Left renal pelvis (tissue), 4 donors: ENCODE data around the gene GABRG3. TPM values are rescaled to one million over a fixed set of nuclear protein-coding genes. Genes with fewer than 3 reads are reported as not detected.
A peak's percentile ranks its signal among the peaks of the same experiment; 100 is the strongest.

Source experiments
- DNase-seq, 4 donors: peaks; one replicate each; pipeline ENCODE4 v3.0.0-alpha.2; 2013; ENCODE audit warnings: low read depth in 4 of 4, low spot score in 3 of 4
- polyA plus RNA-seq, 4 donors: library from polyadenylated mRNA; unstranded; fragments of 120-200 nt; gene quantifications; one replicate each; pipeline ENCODE4 v1.2.1, GENCODE V29; 2013; ENCODE audit not compliant: insufficient read length in 4 of 4

GABRG3 gene
- polyA plus RNA-seq = 1 to 10 TPM in 3 of 4 donors, under 1 TPM in 1; 0.71 to 2.0 (median 1.9) TPM

DNA sequence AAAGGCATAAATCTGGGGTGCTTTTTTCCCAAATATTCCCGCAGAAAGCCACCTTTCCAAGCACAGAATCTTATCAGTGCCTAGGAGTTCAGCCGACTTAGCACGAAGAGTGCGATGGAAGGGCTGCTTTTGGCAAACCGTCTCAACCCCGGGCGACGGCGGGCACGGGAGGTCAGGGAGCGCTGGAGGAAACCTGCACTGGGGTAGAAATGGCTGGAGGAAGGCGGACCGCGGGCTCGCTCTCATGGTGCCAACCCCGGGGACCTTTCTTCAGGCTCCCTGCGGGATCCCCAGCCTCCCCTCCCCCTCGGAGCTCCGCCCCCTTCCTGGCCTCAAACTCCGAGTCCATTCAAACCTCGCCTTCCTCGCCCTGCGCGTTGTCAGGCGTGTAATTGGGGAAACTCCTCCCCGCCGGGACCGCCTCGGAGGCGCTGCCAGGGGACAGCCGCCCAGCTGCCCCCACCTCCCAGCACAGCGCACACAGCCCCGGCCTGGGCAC, at the start of gene GABRG3:
Gene GABRG3, plus strand, starts transcription at position 470 of the 499 bp plus-strand sequence.
- DNase-seq = no peak

DNA sequence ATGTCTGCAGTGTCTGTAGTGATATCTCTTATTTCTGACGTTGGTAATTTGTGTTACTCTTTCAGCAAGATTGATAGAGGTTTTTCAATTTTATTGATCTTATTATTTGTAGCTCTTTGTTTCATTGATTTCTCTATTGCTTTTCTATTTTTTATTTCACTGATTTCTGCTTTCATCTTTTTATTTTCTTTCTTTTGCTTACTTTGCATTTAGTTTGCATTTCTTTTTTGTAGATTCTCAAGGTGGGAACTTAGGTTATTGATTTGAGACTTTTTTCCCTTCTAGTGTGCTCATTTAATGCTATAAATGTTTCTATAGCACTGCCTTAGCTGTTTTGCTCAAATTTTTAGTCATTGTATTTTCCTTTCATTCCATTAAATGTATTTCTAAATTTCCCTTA, 49.5 kb upstream of the GABRG3 start:
- no peak for DNase-seq

DNA sequence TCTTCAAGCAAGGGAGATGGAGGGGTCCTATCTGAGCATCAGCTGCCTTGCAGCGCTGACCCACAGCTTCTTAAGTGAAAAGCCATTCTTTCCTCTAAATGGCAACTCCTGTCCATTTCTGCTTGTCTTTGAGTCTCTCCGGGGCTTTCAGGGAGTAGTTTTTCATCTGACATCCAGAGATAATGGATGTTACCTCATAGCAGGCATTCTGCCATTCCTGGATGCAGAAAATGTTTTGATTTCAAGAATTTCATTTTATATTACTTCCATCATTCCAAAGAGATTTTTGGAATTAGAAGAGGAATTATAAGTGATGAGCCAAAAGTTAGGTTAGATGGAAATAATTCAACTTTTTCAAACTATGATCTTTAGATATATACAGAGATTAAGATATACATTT, 44.9 kb upstream of the GABRG3 start:
- DNase-seq = no peak

DNA sequence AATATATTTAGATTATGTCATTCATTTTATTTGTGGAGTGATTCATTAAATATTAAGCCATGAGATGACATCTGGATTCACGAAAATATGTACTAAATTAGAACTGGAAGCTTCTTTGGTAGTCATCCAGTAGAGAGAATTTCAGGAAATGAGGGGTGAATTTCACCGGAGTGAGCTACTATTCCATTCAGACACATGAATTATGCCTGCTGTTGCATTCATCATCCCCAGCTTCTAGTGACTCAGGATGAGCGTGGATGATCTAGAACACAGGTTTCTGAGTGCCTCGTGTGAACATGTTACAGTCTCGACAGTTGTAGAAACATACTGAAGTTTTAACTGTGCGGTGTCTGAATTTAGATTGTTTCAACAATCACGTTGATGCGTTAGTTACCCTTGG, 42.9 kb upstream of the GABRG3 start:
- DNase-seq = no peak

DNA sequence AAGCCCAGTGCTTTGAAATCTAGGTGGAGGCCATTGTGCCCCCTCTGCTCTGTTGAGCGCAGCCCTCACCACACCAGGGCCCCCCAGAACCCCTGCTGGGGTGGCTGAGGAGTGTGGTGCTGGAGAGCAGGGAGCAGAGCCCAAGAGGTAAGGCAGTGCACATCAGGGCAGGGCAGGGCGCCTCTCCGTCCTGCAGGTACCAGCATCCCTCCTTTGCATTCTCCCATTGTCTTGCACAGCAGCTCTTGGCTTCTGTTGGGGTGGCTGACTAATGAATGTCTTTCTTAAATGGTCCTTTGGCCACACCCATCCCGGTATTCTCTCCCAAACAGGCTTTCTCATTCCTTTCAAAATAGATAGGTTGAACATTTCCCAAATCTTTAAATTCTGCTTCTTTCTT, 41.4 kb upstream of the GABRG3 start:
- DNase-seq = no peak

DNA sequence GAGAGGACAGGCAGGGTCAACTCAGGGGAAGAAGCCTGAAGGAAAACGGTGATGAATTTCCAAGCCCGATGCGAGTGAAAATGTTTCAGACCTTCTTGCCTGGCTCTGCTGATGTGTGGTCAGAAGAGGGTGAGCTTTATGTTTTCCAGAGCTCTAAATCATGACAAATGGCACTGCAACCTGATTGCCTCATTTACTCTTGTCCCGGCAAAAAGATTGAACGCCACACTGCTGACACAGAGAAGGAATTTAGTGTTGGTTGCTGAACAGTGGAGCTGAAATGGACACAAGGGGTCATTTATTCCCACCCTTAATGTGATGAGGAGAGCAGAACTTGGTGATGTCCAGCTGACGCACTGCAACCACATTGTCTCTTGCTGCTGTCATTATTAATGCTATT, 36.1 kb upstream of the GABRG3 start:
- no peak for DNase-seq

DNA sequence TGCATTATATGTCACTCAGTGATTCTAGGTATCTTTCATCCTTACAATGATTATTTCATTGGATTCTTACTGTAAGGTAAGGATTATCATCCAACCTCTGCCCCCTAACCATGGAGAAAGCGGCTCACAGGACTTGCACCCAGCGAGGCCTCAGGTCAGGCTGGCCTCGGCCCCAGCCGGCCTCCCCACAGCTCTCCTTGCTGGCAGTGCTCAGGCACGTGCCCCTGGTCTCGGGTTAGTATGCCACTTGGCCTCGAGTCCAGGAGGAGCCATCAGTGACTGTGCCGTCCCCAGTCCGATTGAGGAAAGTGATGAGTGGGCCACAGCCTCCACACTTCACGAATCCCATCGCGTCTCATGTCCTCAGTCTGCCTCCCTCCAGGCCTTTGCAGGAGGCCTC, 35.7 kb upstream of the GABRG3 start:
- DNase-seq = no peak

DNA sequence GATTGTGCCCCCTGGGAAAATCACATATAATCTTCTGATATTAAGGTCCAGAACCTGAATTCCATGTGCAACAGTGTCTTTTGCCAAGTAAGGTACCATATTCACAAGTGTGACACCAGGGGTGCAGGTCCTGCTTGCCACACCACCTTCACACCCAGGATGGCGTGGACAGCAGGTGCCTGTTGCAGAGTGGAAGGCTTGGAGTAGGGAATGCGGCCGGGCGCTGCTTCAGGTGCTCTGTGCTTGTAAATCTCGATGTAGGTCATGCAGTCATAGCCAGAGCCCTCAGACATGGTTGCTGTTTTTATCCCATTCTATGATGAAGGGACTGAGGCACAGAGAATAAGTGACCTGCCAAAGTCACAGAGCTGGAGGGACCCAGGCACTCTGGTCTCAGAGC, 34.5 kb upstream of the GABRG3 start:
- no peak for DNase-seq

DNA sequence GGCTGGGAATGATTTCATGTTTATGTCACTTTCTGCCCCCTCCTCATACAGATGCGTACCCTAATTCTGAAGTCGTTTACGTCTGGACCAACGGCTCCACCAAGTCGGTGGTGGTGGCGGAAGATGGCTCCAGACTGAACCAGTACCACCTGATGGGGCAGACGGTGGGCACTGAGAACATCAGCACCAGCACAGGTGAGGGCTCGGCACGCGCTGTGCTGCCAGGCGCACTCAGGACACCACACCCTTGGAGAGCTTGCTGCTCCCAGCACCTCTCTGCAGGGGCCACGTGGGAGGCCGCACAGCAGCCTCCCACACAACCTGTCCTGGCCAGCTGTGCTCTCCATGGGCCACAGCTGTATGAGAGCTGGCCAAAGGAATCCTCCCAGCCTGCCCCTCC, 33.8 kb upstream of the GABRG3 start:
- DNase-seq = no peak

DNA sequence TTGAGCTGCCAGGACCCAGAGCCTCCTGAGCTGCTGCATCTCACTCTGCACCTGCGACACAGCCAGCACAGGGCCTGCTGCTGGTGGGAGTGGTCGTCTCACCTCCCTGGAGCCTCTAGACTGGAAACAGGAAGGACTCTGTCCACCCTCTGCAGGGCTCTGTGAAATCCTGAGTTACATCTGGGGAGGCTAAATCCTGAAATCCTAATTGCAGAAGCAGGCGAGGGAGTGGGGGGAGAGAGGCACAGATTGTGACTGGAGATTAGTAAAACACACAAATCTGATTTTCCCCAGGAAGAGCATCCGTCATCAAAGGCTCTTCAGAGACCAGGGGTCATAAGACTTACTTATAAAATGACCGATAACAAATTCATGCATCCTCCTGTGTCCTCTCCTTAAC, 31.6 kb upstream of the GABRG3 start:
- no peak for DNase-seq

DNA sequence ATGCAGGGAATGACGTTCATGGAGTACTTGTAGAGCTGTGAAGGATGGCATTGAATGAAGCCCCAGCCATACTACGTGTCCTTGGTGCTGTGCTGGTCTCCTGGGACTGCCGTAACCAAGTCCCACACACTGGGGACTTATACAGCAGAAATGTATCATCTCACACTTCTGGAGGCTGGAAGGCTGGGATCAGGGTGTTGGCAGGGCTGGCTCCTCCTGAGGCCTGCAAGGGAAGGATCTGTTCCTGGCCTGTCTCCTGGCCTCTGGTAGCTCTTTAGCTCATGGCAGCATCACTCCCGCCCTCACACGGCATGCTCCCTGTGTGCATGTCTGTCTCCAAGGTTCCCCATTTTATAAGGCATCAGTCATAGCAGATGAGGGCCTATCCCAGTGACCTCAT, 29.5 kb upstream of the GABRG3 start:
- DNase-seq = no peak

DNA sequence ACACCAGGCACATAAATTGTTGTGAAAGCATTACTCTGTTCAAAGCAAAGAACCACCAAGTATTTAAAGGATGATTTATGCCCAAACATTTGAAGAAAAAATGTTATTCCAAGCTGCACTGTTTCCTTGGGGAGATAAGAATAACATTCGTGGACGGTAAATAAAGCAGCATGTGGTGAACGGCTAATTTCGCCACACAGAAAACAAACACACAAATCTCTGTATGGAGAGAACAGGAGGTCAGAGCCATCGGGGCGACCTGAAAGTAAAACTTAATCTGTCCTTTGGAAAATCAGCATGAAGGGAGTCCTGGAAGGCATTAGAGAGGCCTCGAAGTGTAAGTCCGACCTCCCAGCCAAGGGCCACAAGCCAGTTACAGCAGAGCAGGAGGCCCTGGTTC, 27.1 kb upstream of the GABRG3 start:
- DNase-seq = peak; percentile 14 to 32 (median 22)

DNA sequence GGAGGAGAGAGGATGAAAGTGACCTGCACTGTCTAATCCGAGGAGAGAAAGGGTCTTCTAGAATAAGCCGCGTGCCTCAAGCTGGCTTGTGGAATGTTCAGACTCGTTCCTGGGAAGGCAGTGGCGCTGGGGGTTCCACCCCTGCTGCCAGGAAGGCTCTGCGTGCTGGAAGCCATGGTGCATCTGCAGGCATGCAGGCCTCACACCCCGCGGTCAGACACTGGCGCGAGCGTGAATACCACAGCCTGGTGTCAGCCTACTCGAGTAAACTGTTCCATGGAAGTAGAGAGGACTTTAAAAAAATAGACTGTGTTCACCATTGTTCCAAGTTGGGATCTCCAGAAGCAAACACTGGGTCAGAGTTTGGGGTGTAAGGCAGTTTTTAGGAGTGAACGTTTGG, 25.9 kb upstream of the GABRG3 start:
- no peak for DNase-seq

DNA sequence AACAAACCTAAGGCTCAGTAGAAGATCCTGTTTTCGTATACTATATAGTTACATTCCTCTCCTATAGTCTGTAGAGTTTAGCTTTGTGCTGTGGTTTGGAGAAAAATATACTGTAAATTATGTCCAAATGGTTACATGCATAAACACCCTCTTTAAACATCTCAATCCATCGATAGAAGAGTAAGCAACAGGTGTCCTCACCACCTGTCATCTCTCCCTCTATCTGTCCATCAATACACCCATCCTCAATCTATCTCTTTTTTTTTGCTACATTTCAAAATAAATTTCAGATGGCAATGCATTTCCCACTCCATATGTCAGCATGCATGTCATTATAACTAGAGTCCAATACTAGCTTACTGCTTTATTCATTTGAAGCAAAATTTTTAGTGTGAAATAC, 21.0 kb upstream of the GABRG3 start:
- no peak for DNase-seq

DNA sequence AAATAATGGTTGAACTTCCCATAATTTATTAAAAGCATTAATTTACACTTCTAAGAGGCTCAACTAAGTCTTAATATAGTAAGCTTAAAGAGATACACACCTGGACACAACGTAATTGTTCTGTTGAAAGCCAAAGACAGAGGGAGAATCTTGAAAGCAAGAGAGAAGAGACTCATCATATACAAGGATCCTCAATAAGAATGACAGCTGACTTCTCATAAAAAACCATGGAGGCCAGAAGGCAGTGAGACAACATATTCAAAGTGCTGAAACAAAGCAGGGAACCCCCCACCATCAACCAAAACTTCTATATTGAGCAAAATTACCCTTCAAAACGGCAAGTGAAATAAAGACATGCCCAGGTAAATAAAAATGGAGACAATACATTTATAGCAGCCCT, 16.6 kb upstream of the GABRG3 start:
- DNase-seq = no peak

DNA sequence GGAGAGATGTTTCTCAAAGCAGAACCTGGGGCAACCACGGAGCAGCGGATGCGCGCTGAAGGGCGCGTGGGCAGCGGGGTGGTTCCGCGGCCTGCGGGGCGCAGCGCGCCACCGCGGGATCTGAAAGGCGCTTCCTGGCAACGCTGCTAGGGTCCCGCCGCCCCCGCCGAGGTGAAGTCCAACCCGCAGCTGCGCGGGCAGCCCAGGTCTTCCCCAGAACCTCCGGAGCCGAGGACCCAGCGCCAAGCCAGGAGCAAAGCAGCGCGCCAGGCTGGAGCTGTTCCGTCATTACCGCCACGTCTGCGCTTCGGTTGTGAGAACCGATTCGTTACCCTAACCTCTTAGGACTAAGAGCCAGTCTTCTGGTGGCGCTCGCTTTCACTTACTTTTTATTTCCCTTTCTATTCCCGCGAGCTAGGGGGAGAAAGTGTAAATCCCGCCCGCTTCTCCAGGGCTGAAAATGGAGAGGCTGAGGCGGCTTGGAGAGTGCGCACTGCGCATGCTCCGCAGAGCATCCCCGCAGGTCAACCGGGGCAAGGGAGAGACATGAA, 3.2 kb upstream of the GABRG3 start:
- DNase-seq = no peak

DNA sequence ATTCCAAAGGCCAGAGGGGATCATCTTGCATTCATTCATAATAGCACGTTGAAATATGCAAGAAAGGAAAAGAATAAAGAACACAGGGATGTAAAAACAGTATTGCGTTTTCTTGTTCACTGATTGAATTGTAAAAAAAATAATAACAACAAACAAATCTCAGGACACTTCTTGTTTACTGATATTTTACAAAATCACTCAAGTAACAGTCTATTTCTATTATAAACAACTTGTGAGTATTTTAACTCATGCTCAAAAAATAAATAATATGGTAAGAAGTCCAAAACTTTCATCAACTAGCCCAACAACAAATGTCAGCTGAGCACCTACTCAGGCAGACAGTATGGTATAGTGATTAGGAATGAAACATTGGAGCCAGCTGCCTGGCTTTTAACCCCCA, 2.2 kb upstream of the GABRG3 start:
- no peak for DNase-seq

DNA sequence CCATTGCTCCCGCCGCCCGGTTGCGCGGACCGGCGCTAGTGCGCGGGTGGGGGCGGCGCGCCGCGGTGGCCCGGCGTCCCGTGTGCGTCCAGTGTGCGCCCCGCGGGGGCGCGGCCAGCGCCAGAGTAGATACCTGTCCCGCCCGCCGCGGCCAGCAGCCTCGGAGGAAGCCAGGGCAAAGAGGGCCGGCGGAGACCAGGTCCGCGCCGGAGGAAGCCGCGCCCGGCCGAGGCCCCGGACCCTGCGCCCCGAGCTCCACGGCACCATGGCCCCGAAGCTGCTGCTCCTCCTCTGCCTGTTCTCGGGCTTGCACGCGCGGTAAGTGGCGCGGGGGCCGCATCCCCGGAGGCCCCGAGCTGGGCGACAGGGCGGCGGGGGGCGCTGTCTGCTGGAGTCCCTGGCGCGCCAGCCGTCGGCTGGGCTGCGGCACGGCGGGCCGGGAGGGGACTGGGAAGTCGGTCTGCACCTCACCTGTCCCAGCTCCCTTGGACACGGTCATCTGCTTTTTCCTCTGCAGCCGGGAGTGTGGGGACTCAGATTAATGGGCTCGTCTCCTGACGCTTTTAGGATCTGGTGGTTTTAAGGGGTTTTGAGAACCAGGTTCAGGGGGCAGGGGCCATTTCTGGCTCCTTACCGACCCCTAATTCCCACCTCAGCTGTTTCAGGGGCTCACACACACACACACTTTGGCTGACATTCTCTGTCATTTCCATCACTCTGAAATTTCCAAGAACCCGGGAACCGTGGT, 464 bp downstream of the GABRG3 start:
- no peak for DNase-seq

DNA sequence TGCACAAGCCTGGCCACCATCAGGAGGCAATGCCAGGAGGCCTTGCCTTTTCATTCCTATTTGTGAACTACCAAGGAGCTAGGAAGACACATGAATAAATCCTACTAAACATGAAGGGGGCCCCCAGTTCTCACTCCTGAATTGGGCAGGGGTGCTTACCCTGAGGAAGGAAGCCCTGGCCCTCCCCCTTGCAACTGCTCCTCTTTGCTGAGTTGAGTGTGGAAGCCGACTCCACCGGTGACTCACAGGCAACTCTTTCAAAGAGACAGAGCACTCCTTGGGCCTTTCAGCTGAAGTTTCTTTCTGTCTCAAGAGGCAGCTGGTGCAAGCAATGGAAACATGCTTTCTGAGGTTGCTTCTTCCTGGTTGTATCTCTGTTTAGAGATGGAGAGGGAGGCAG, 1.7 kb downstream of the GABRG3 start:
- DNase-seq = no peak

DNA sequence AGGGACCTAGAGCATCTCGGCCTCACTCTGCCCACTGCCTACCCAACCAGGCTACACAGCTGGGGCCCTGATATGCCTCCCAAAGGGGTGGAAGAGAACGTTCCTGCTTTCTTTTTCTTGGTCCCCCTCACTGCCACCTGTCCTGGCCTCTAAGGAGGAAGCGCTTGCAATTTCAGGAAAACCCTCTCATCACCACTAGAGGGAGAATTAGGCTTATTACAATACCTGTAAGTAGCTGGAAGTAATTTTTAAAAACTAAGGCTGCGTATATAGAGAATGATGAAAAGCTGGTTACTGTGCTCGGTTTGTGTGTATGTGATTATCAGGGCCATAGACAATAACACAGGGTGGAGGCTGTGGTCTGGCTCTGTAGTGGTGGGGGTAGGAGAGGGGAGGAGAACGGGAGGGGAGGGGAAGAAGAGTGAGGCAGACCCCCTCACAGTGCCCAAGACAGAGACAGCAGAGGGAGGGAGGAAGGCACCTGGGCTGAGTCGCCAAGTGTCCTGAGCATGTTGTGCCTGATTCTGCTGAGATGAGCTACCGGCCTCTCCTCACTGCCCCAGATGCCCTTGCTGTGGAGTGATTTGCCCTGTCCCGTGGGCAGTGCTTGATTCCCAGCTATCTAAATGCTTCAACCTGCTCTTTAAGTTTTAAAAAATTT, 3.3 kb downstream of the GABRG3 start:
- no peak for DNase-seq

DNA sequence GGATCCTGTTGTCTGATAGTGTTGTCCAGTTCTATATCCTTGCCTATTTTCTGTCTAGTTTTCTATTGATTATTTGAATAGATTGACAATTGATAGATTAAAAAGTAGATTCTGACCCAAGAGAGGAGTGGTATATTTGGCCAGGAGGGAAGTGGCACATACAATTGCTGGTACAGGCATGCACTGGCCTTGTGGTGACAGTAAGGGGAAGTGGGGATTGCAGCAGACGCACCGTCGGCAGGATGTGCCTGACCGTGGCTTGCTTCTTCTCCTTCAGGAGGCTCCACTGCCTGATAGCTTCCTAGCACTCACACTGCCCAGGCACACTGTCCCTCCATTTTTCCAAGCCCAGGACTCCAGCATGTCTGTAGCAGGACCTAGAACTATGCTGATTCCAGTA, 10.5 kb downstream of the GABRG3 start:
- no peak for DNase-seq

DNA sequence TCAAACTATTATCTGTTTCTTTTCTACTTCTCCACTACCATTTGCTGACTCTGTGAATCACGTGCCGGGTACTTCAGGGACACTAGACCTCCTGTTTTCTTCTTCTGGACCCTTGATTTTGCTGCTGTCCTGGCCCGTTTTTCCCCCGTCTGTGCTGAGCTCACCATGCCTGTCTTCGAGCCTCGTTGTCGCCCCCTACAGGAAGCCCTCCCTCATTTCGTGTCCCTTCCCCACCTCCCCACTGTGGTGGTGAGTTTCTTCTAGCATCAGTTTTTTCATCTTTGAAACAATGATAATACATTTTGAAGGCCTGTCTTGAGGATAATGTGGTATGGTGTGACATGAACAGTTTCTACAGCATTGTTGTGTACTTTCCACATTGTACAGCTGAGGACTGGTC, 12.8 kb downstream of the GABRG3 start:
- no peak for DNase-seq
